Hepatocyte (in vitro differentiated cells): Measurements from ENCODE around the gene SMG9. TPM values are rescaled to one million over a fixed set of nuclear protein-coding genes. Genes with fewer than 3 reads are reported as not detected.
"Not testable (repeated sequence)": the region's sequence is repeated elsewhere in the genome, so short reads cannot be mapped to it uniquely, and the experiment has no call there.

Source experiments
- DNase-seq: peaks from one replicate; pipeline ENCODE4 v3.0.0-alpha.2; 2016; ENCODE audit warnings: low spot score
- H2AFZ ChIP-seq: fragments of 200-600 bp; sonication (generic); 2 replicates; pipeline ENCODE4 v1.6.0; 2016; ENCODE audit warnings: antibody characterized with exemption, mild to moderate bottlenecking
- H3K27ac ChIP-seq: fragments of 200-600 bp; sonication (generic); 2 replicates; pipeline ENCODE4 v1.5.1; 2016; ENCODE audit warnings: mild to moderate bottlenecking
- H3K27me3 ChIP-seq: fragments of 200-600 bp; sonication (generic); 2 replicates; pipeline ENCODE4 v1.6.1; 2016
- H3K36me3 ChIP-seq: fragments of 200-600 bp; sonication (generic); replicated peaks from 2 replicates; pipeline ENCODE4 v1.5.1; 2016; ENCODE audit warnings: low read depth; ENCODE audit not compliant: insufficient read depth
- H3K4me1 ChIP-seq: fragments of 200-600 bp; sonication (generic); 2 replicates; pipeline ENCODE4 v1.5.1; 2016; ENCODE audit warnings: mild to moderate bottlenecking, moderate library complexity; ENCODE audit not compliant: insufficient read depth
- H3K4me2 ChIP-seq: fragments of 200-600 bp; sonication (generic); 2 replicates; pipeline ENCODE4 v1.6.0; 2016
- H3K4me3 ChIP-seq: fragments of 200-600 bp; sonication (generic); 2 replicates; pipeline ENCODE4 v1.5.1; 2016; ENCODE audit warnings: mild to moderate bottlenecking
- H3K79me2 ChIP-seq: fragments of 200-600 bp; sonication (generic); 2 replicates; pipeline ENCODE4 v1.6.0; 2017; ENCODE audit warnings: mild to moderate bottlenecking
- H3K9me2 ChIP-seq: fragments of 200-600 bp; sonication (generic); replicated peaks from 2 replicates; pipeline ENCODE4 v1.6.0; 2017; ENCODE audit warnings: mild to moderate bottlenecking; ENCODE audit not compliant: insufficient read depth
- H3K9me3 ChIP-seq: fragments of 200-600 bp; sonication (generic); 2 replicates; pipeline ENCODE4 v1.5.1; 2016; ENCODE audit warnings: low read depth, mild to moderate bottlenecking
- H4K20me1 ChIP-seq: fragments of 200-600 bp; sonication (generic); 2 replicates; pipeline ENCODE4 v1.6.0; 2016; ENCODE audit warnings: mild to moderate bottlenecking; ENCODE audit not compliant: insufficient read depth, poor library complexity, severe bottlenecking
- EZH2 ChIP-seq: fragments of 200-600 bp; sonication (generic); IDR thresholded peaks from 2 replicates; pipeline ENCODE4 v1.6.1; 2016; ENCODE audit warnings: antibody characterized with exemption, mild to moderate bottlenecking, borderline replicate concordance
- EZH2phosphoT487 ChIP-seq: fragments of 200-600 bp; sonication (generic); IDR thresholded peaks from one replicate; pipeline ENCODE4 v1.6.1; 2018; ENCODE audit warnings: antibody characterized with exemption, mild to moderate bottlenecking, low read depth, moderate library complexity; ENCODE audit not compliant: unreplicated experiment, severe bottlenecking
- WGBS: methylation state at CpG from one replicate; pipeline ENCODE4 v1.1.6; 2016; ENCODE audit warnings: low lambda C conversion rate; ENCODE audit errors: missing lambda C conversion rate; 5-methylcytosine and 5-hydroxymethylcytosine counted together
- polyA plus RNA-seq: library from polyadenylated mRNA; unstranded; fragments of >200 nt; fragmentation: Nextera tagmentation; extraction: Ambion mirVana; gene quantifications from 2 replicates; pipeline ENCODE4 v1.2.1, GENCODE V29; 2016
- total RNA-seq: library from RNA; depleted of rRNA; stranded (reverse); fragments of >200 nt; gene quantifications from 2 replicates; pipeline ENCODE4 v1.2.3, GENCODE V29; 2014
- TF ChIP-seq, protein P1 (sequence below): fragments of 200-600 bp; sonication (generic); IDR thresholded peaks from 2 replicates; pipeline ENCODE4 v1.5.1; 2016; ENCODE audit warnings: antibody characterized with exemption, mild to moderate bottlenecking; ENCODE audit not compliant: poor library complexity

The SMG9 gene
- total and polyA plus RNA-seq, 2 experiments from 2014 or later: 16.1 to 34.9 TPM

DNA sequence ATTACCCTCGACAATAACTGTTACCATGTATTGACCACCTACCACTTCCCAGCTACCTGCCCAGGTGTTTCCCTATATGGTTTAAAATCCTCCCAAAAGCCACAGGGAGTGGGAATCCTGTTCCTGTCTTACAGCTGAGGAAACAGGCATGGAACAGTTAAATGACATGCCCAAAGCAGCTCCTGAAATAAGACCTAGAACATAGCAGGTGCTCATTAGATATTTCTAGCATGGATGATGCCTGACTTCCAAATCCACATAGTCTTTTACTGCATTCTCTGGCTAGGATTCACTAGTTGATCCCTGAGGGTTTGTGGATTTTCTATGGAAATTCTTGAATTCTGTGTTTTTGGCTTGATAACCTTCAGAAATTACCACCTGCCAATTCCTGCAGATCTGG, 13.1 kb upstream of the SMG9 start:
- H3K4me2 ChIP-seq: no peak overlapping the region
- H3K9me2 ChIP-seq: no peaks in the 10 kb centered on the region
- no peak for DNase-seq
- peaks cover 4% of the 10 kb centered on the region for H3K4me1 ChIP-seq
- no peak overlapping the region for H3K4me3 ChIP-seq
- 91% methylated on average over 1 of the region's 1 CpG for WGBS
- no peaks in the 10 kb centered on the region for H3K9me3 ChIP-seq
- H3K27ac ChIP-seq: peak overlapping the region; percentile 84
- no peaks in the 10 kb centered on the region for H3K27me3 ChIP-seq
- no peaks in the 10 kb centered on the region for H4K20me1 ChIP-seq
- H3K79me2 ChIP-seq: no peaks in the 10 kb centered on the region
- no peak overlapping the region for H2AFZ ChIP-seq
- TF ChIP-seq, protein P1, sequence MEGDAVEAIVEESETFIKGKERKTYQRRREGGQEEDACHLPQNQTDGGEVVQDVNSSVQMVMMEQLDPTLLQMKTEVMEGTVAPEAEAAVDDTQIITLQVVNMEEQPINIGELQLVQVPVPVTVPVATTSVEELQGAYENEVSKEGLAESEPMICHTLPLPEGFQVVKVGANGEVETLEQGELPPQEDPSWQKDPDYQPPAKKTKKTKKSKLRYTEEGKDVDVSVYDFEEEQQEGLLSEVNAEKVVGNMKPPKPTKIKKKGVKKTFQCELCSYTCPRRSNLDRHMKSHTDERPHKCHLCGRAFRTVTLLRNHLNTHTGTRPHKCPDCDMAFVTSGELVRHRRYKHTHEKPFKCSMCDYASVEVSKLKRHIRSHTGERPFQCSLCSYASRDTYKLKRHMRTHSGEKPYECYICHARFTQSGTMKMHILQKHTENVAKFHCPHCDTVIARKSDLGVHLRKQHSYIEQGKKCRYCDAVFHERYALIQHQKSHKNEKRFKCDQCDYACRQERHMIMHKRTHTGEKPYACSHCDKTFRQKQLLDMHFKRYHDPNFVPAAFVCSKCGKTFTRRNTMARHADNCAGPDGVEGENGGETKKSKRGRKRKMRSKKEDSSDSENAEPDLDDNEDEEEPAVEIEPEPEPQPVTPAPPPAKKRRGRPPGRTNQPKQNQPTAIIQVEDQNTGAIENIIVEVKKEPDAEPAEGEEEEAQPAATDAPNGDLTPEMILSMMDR: no peak
- TF ChIP-seq EZH2phosphoT487: no peak
- no peak for TF ChIP-seq EZH2
- no peaks in the 10 kb centered on the region for H3K36me3 ChIP-seq

DNA sequence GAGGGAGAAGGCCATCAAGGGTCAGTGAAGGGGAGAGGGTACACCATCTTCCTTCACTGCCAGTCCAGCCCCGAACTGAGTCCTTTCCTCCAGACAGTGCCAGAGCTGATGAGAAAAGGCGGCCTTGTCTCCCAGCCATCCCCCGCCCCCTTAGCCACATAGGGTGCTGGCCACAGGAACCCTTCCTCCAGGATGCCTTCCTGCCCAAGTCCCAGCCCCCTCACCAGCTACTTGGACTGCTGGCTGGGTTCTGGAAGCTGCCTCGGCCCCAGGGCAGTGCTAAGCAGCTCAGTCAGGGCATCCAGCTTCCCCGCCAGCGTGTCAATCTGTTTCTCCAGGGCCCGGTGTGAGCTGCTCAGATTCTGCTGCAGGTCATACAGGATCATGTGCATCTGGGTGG, 12.6 kb upstream of the SMG9 start:
- H3K9me2 ChIP-seq: no peaks in the 10 kb centered on the region

DNA sequence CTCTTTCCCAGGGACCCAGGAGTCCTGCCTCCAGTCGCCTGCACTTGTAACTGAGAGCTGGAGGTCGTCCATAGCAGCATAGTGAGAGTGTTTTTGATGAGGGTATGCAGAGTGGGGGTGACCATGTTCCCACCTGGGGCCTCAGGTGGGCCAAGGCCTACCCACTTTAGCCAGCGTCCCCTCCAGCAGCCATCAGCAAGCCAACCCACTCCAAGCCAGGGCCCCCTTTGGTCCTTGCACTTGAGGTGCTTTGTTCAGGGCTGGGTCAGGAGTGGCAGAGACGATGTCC, 11.9 kb upstream of the SMG9 start:
- H3K4me3 ChIP-seq: no peak overlapping the region
- no peak for DNase-seq
- no peaks in the 10 kb centered on the region for H3K9me2 ChIP-seq
- WGBS: 74% methylated on average over 4 of the region's 4 CpGs
- H2AFZ ChIP-seq: no peak overlapping the region
- no peak overlapping the region for H3K27ac ChIP-seq
- H3K9me3 ChIP-seq: no peaks in the 10 kb centered on the region
- no peaks in the 10 kb centered on the region for H3K27me3 ChIP-seq
- no peaks in the 10 kb centered on the region for H3K79me2 ChIP-seq
- TF ChIP-seq, protein P1: no peak
- no peak for TF ChIP-seq EZH2
- H3K4me2 ChIP-seq: no peak overlapping the region
- no peaks in the 10 kb centered on the region for H4K20me1 ChIP-seq
- no peaks in the 10 kb centered on the region for H3K36me3 ChIP-seq
- peaks cover 4% of the 10 kb centered on the region for H3K4me1 ChIP-seq

More for the DNA sequence above, 12.6 kb upstream of the SMG9 start:
- H3K4me2 ChIP-seq: no peak overlapping the region
- no peaks in the 10 kb centered on the region for H3K9me3 ChIP-seq
- peaks cover 4% of the 10 kb centered on the region for H3K4me1 ChIP-seq
- H4K20me1 ChIP-seq: no peaks in the 10 kb centered on the region
- H3K36me3 ChIP-seq: no peaks in the 10 kb centered on the region
- 80% methylated on average over 6 of the region's 7 CpGs for WGBS
- no peak for DNase-seq
- H3K79me2 ChIP-seq: no peaks in the 10 kb centered on the region
- H2AFZ ChIP-seq: no peak overlapping the region
- H3K27me3 ChIP-seq: no peaks in the 10 kb centered on the region
- TF ChIP-seq EZH2phosphoT487: no peak
- TF ChIP-seq EZH2: no peak
- TF ChIP-seq, protein P1: no peak
- no peak overlapping the region for H3K27ac ChIP-seq
- no peak overlapping the region for H3K4me3 ChIP-seq

DNA sequence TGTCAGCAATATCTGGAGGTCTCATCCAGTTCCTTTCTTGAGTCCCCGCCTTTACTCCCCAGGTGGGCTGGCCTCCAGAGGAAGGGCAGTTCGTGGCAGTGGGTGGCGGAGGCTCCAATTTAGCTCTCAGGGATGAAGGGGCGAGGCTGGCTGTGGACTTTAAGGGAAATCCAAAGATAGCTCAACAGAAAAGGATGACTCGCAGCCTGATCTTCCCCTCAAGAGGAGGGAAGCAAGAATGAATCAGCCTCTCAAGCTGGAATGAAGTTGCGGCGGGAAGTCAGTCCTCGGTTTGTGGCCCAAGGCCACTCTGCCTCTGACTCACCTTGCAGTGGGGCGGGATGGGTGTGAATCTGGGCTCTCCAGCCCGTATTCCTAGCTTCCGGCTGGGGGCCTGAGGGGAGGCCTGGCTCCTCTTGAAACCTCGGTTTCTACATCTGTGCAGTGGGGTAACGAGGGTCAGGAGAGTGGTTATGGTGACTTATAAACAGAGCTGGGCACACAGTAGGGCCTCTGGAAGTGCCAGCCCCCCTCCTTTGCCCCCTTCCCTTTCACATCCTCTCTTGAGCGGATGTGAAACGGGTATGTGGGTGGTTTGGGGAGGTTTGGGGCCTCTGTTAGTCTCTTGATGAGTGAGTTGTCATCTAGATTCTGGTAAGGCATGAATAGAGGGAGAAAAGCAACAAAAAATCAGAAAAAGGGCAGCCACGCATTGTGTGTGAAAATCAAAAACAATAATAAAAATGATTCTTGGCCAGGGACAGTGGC, 10.5 kb upstream of the SMG9 start:
- H3K9me3 ChIP-seq: no peaks in the 10 kb centered on the region
- H3K27me3 ChIP-seq: no peaks in the 10 kb centered on the region
- peak overlapping the region; percentile 57 for H3K27ac ChIP-seq
- TF ChIP-seq, protein P1: no peak
- TF ChIP-seq EZH2phosphoT487 (no peak), EZH2 (no peak)
- WGBS: 63% methylated on average over 16 of the region's 16 CpGs
- H3K4me3 ChIP-seq: no peak overlapping the region
- DNase-seq: peak; percentile 74
- no peaks in the 10 kb centered on the region for H4K20me1 ChIP-seq
- H3K4me2 ChIP-seq: no peak overlapping the region
- H3K4me1 ChIP-seq: peaks cover 4% of the 10 kb centered on the region
- no peaks in the 10 kb centered on the region for H3K79me2 ChIP-seq
- no peaks in the 10 kb centered on the region for H3K36me3 ChIP-seq
- no peak overlapping the region for H2AFZ ChIP-seq
- no peaks in the 10 kb centered on the region for H3K9me2 ChIP-seq

DNA sequence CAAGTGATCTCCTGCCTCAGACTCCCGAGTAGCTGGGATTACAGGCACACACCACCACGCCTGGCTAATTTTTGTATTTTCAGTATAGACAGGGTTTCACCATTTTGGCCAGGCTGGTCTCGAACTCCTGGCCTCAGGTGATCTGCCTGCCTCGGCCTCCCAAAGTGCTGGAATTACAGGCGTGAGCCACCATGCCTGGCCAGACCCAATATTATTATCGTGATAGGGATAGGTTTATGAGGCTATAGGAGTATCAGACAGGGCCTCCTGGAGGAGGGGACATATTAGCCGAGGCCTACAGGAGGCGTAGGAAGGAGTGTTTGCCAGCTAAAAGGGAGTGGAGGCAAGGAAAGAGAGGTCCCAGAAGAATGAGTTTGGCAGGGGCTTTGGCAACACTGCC, 9.9 kb upstream of the SMG9 start:
- H3K36me3 ChIP-seq, H3K9me3 ChIP-seq, H3K9me2 ChIP-seq, H3K27me3 ChIP-seq, H3K4me2 ChIP-seq, H3K4me1 ChIP-seq, H3K79me2 ChIP-seq, H4K20me1 ChIP-seq, DNase-seq, H3K4me3 ChIP-seq, H2AFZ ChIP-seq: not testable (repeated sequence)
- H3K27ac ChIP-seq: peak overlapping the region; percentile 57
- 74% methylated on average over 8 of the region's 8 CpGs for WGBS
